ENCODE results near the gene TIMM9.
"Not testable (repeated sequence)": the region's sequence is repeated elsewhere in the genome, so short reads cannot be mapped to it uniquely, and the experiment has no call there.

GRCh38 chr14:58362272-58362671 lies 65.1 kb downstream of the TIMM9 start:
- not testable (repeated sequence) for TF ChIP-seq CTCF (IDR thresholded peaks at IDR 0.05; ENCODE audit: low read depth, low read length, poor library complexity, severe bottlenecking); EZH2phosphoT487 (IDR thresholded peaks at IDR 0.05; ENCODE audit: borderline replicate concordance, low read length)

All from DOHH2 (cell line).